HCT116 (cell line): ENCODE data around the gene SLC13A4. TPM values are rescaled to one million over a fixed set of nuclear protein-coding genes. Genes with fewer than 3 reads are reported as not detected.
"Not testable (repeated sequence)": the region's sequence is repeated elsewhere in the genome, so short reads cannot be mapped to it uniquely, and the experiment has no call there.

ENCODE experiments used
- ATAC-seq: fragments of 200-7000 bp; cut with Tn5 transposase; 2 replicates; pipeline ENCODE4 v1.9.1; 2020; ENCODE audit warnings: mild to moderate bottlenecking, moderate library complexity
- BruUV-seq: library from RNA; stranded (reverse); fragments of 400-500 nt; replicated peaks from 2 replicates; lab custom pipeline; 2021; lab: Mats Ljungman, UMichigan
- CTCF ChIA-PET: fragments of 300-600 bp; sonication (Branson Sonifier 250); formaldehyde crosslinking; loops from one replicate; lab custom pipeline; 2021; ENCODE audit warnings: antibody characterized with exemption; lab: Charles Lee
- POLR2A ChIA-PET: fragments of 300-600, 350-600 bp; sonication (Branson Sonifier 250); formaldehyde crosslinking; loops from one replicate; lab custom pipeline; 2021; ENCODE audit warnings: antibody characterized with exemption; lab: Charles Lee
- RAD21 ChIA-PET, 2 experiments: fragments of 300-600 bp; sonication (Branson Sonifier 250); formaldehyde crosslinking; loops; one replicate each; lab custom pipeline; 2023; ENCODE audit warnings: low total read pairs in 2 of 2; ENCODE audit not compliant: uncharacterized antibody in 2 of 2, unreplicated experiment in 2 of 2, low non-redundant PET in 1 of 2; lab: Charles Lee
- DNase-seq: peaks from one replicate; pipeline ENCODE4 v3.0.0-alpha.2; 2010; ENCODE audit warnings: low read depth, low spot score
- H2AFZ ChIP-seq: fragments of 200-600 bp; shearing (Covaris generic), sonication (generic); 2 replicates; pipeline ENCODE4 v1.6.1; 2017; ENCODE audit warnings: low read depth, mixed run types, mixed read lengths, antibody characterized with exemption, low read length; ENCODE audit not compliant: poor library complexity, severe bottlenecking
- H3K27ac ChIP-seq: 2 replicates; pipeline ENCODE4 v1.5.1; 2012; ENCODE audit warnings: low read depth, low read length
- H3K27me3 ChIP-seq: fragments of 200-600 bp; sonication (generic); 2 replicates; pipeline ENCODE4 v1.6.1; 2016; ENCODE audit warnings: mixed run types, low read length, mixed read lengths; ENCODE audit not compliant: insufficient read depth
- H3K36me3 ChIP-seq, 2 experiments: fragments of 200-500 bp in 1 of 2; fragments of 200-600 bp in 1 of 2; sonication (Bioruptor generic) in 1 of 2; sonication (generic) in 1 of 2; 2 replicates each; pipeline versions ENCODE4 v1.5.1 to v1.6.1; 2014 to 2016; ENCODE audit warnings: low read length in 2 of 2, inconsistent platforms in 1 of 2, mixed read lengths in 1 of 2, mixed run types in 1 of 2; ENCODE audit not compliant: insufficient read depth in 2 of 2, control insufficient read depth in 1 of 2
- H3K4me1 ChIP-seq, 2 experiments: fragments of 200-600 bp in 1 of 2; sonication (generic) in 1 of 2; 2 replicates each; pipeline versions ENCODE4 v1.5.1 to v1.6.1; 2012 to 2017; ENCODE audit warnings: low read length in 2 of 2, inconsistent platforms in 1 of 2, mild to moderate bottlenecking in 1 of 2, mixed read lengths in 1 of 2, mixed run types in 1 of 2, moderate library complexity in 1 of 2; ENCODE audit not compliant: insufficient read depth in 2 of 2, control insufficient read depth in 1 of 2
- H3K4me2 ChIP-seq: fragments of 200-600 bp; sonication (generic); 2 replicates; pipeline ENCODE4 v1.6.1; 2017; ENCODE audit warnings: mixed run types, low read length, mixed read lengths
- H3K4me3 ChIP-seq, 2 experiments: fragments of 200-600 bp in 1 of 2; sonication (generic) in 1 of 2; replicated peaks in 1 of 2; 2 replicates each; pipeline ENCODE4 v1.5.1; 2011 to 2016; ENCODE audit warnings: low read length in 2 of 2, control low read depth in 1 of 2, low read depth in 1 of 2, mild to moderate bottlenecking in 1 of 2, mixed read lengths in 1 of 2, mixed run types in 1 of 2
- H3K79me2 ChIP-seq: fragments of 200-600 bp; sonication (generic); 2 replicates; pipeline ENCODE4 v1.6.1; 2017; ENCODE audit warnings: mild to moderate bottlenecking, mixed run types, low read length, moderate library complexity, mixed read lengths; ENCODE audit not compliant: insufficient read depth
- H3K9ac ChIP-seq: fragments of 200-600 bp; sonication (generic); 2 replicates; pipeline ENCODE4 v1.6.1; 2016; ENCODE audit warnings: low read length, mixed read lengths
- H3K9me2 ChIP-seq: fragments of 200-600 bp; sonication (generic), shearing (Covaris generic); 2 replicates; pipeline ENCODE4 v1.6.1; 2017; ENCODE audit warnings: mixed run types, mild to moderate bottlenecking, moderate library complexity; ENCODE audit not compliant: insufficient read depth
- H3K9me3 ChIP-seq, 2 experiments: fragments of 200-500 bp in 1 of 2; fragments of 200-600 bp in 1 of 2; sonication (Bioruptor generic) in 1 of 2; sonication (generic) in 1 of 2; 2 replicates each; pipeline ENCODE4 v1.6.1; 2014 to 2017; ENCODE audit warnings: low read length in 2 of 2, mixed read lengths in 2 of 2, inconsistent platforms in 1 of 2, low read depth in 1 of 2, mild to moderate bottlenecking in 1 of 2, mixed run types in 1 of 2, moderate library complexity in 1 of 2; ENCODE audit not compliant: control insufficient read depth in 1 of 2, insufficient read depth in 1 of 2
- H4K20me1 ChIP-seq: fragments of 200-600 bp; sonication (generic), shearing (Covaris generic); 2 replicates; pipeline ENCODE4 v1.6.1; 2017; ENCODE audit warnings: mixed run types, mild to moderate bottlenecking, moderate library complexity; ENCODE audit not compliant: insufficient read depth
- CBX3 ChIP-seq: IDR thresholded peaks from 2 replicates; pipeline ENCODE4 v1.6.1; 2012; ENCODE audit warnings: low read depth
- SIN3A ChIP-seq: IDR thresholded peaks from 2 replicates; pipeline ENCODE4 v1.6.1; 2012; ENCODE audit warnings: low read depth
- TCF7L2 ChIP-seq: IDR thresholded peaks from 2 replicates; pipeline ENCODE4 v1.7.0; 2011; ENCODE audit warnings: borderline replicate concordance, inconsistent platforms; ENCODE audit not compliant: insufficient read depth, insufficient read length; ENCODE audit errors: extremely low read depth
- ZNF274 ChIP-seq: fragments of 200-500 bp; sonication (Bioruptor generic); IDR thresholded peaks from 2 replicates; pipeline ENCODE4 v1.6.1; 2014; ENCODE audit warnings: mild to moderate bottlenecking, low read depth, low read length, inconsistent platforms
- intact Hi-C: fragments of 100-400 bp; cut with micrococcal nuclease; formaldehyde crosslinking; loops from 2 replicates; pipeline ENCODE4 v1.10.0; 2022
- total RNA-seq: library from RNA; stranded (reverse); gene quantifications from one replicate; pipeline ENCODE4 v1.2.1, GENCODE V29; 2021; ENCODE audit not compliant: unreplicated experiment
- TF ChIP-seq, protein P1 (sequence below): IDR thresholded peaks from 2 replicates; pipeline ENCODE4 v1.6.1; 2012
- TF ChIP-seq, protein P2 (sequence below), 3 experiments: fragments of 200-600 bp in 1 of 3; sonication (generic) in 1 of 3; IDR thresholded peaks in 2 of 3; conservative IDR thresholded peaks in 1 of 3; 2 replicates each; pipeline ENCODE4 v1.5.1; 2012 to 2017; ENCODE audit warnings: low read depth in 2 of 3, low read length in 2 of 3, antibody characterized with exemption in 1 of 3, borderline replicate concordance in 1 of 3, control low read depth in 1 of 3, mild to moderate bottlenecking in 1 of 3, mixed read lengths in 1 of 3, mixed run types in 1 of 3, moderate library complexity in 1 of 3; ENCODE audit not compliant: insufficient read depth in 1 of 3

The SLC13A4 gene
- total RNA-seq, 1 experiment from 2014 or later, result 0.30 TPM

DNA sequence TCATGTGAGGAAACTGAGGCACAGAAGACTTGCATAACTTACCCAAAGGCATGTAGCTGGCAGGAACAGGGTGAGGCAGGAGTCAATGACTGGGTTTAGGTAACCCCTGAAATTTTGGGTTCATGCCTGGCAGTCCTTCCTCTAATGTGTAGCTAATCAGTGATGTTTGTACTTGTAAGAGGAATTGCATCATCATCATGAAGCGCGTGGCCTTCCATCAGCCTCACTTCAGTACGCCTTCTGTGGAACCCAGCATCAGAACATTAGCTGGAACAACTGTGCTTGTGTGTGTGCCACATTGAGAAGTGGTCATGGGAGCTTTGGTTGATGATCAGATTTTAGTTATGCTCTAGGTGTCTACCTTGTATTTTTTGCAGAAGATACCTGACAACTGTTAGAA, 83.8 kb downstream of the SLC13A4 start:
- H3K4me3 ChIP-seq, result no peak overlapping the region
- no peak for DNase-seq
- no peaks in the 10 kb centered on the region for H3K4me1 ChIP-seq
- no peaks in the 10 kb centered on the region for H3K9me2 ChIP-seq
- no peak overlapping the region for H3K9ac ChIP-seq
- no peak overlapping the region for H3K27ac ChIP-seq
- peaks cover 30 to 43% of the 10 kb centered on the region in 2 experiments for H3K36me3 ChIP-seq
- POLR2A ChIA-PET, result no interaction called here
- ATAC-seq, result no peak
- H2AFZ ChIP-seq, result no peak overlapping the region
- no peaks in the 10 kb centered on the region for H3K27me3 ChIP-seq
- no peak for TF ChIP-seq CBX3
- TF ChIP-seq SIN3A, result no peak
- TF ChIP-seq, protein P1, sequence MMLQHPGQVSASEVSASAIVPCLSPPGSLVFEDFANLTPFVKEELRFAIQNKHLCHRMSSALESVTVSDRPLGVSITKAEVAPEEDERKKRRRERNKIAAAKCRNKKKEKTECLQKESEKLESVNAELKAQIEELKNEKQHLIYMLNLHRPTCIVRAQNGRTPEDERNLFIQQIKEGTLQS, result no peak
- no peak for TF ChIP-seq ZNF274
- TF ChIP-seq TCF7L2, result no peak
- TF ChIP-seq, protein P2, sequence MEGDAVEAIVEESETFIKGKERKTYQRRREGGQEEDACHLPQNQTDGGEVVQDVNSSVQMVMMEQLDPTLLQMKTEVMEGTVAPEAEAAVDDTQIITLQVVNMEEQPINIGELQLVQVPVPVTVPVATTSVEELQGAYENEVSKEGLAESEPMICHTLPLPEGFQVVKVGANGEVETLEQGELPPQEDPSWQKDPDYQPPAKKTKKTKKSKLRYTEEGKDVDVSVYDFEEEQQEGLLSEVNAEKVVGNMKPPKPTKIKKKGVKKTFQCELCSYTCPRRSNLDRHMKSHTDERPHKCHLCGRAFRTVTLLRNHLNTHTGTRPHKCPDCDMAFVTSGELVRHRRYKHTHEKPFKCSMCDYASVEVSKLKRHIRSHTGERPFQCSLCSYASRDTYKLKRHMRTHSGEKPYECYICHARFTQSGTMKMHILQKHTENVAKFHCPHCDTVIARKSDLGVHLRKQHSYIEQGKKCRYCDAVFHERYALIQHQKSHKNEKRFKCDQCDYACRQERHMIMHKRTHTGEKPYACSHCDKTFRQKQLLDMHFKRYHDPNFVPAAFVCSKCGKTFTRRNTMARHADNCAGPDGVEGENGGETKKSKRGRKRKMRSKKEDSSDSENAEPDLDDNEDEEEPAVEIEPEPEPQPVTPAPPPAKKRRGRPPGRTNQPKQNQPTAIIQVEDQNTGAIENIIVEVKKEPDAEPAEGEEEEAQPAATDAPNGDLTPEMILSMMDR (IDR thresholded peaks at IDR 0.05 in 2 of 3, conservative IDR thresholded peaks at IDR 0.05 in 1 of 3; ENCODE audit: borderline replicate concordance in 1 of 3, insufficient read depth in 1 of 3, low read depth in 2 of 3, low read length in 2 of 3), result no peak
- CTCF ChIA-PET, result interaction anchor here (1.0 to 2.9 kb wide), 4 partner anchors 11 to 370 kb away, joined by 3 to 20 read pairs (median 5); no protein-coding TSS in a partner anchor
- no peaks in the 10 kb centered on the region for H3K79me2 ChIP-seq
- H4K20me1 ChIP-seq, result no peaks in the 10 kb centered on the region; the same call in 1 of the 2 replicates
- BruUV-seq, result no TSS peak
- H3K4me2 ChIP-seq, result no peak overlapping the region
- intact Hi-C loops, result no loop called here
- RAD21 ChIA-PET, result no interaction called here
- H3K9me3 ChIP-seq, result no peaks in the 10 kb centered on the region

DNA sequence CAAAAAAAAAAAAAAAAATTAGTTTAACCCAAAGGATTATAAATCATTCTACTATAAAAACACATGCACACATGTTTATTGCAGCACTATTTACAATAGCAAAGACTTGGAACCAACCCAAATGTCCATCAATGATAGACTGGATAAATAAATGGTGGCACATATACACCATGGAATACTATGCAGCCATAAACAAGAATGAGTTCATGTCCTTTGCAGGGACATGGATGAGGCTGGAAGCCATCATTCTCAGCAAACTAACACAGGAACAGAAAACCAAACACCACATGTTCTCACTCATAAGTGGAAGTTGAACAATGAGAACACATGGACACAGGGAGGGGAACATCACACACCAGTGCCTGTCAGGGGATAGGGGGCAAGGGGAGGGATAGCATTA, 88.3 kb downstream of the SLC13A4 start:
- ATAC-seq, H3K9me2 ChIP-seq, H3K27me3 ChIP-seq, CTCF ChIA-PET, H4K20me1 ChIP-seq, intact Hi-C loops, H3K4me1 ChIP-seq, H3K4me2 ChIP-seq, H3K27ac ChIP-seq, DNase-seq, BruUV-seq, RAD21 ChIA-PET, H3K79me2 ChIP-seq, H3K9me3 ChIP-seq, POLR2A ChIA-PET, H2AFZ ChIP-seq, H3K4me3 ChIP-seq, H3K9ac ChIP-seq: not testable (repeated sequence)
- peaks cover 28 to 29% of the 10 kb centered on the region in 2 experiments for H3K36me3 ChIP-seq
